HG02798 (cell line): ENCODE data around the gene MAPK8IP2.

Experiments used
- ATAC-seq: cut with Tn5 transposase; IDR thresholded peaks from one replicate; pipeline ENCODE4 v1.9.1; 2021; ENCODE audit warnings: mild to moderate bottlenecking; ENCODE audit not compliant: unreplicated experiment, poor library complexity

The MAPK8IP2 gene

GRCh38 chr22:50574383-50574755, 26.2 kb upstream of the MAPK8IP2 start:
- no peak for ATAC-seq

- ATAC-seq = no peak
Measured at GRCh38 chr22:50575426-50575941, 25.1 kb upstream of the MAPK8IP2 start.

- no peak for ATAC-seq
Measured at GRCh38 chr22:50576070-50576469, 24.5 kb upstream of the MAPK8IP2 start.

GRCh38 chr22:50576806-50577696, 23.5 kb upstream of the MAPK8IP2 start:
- ATAC-seq = no peak

GRCh38 chr22:50577697-50577986, 23.0 kb upstream of the MAPK8IP2 start:
- no peak for ATAC-seq

- no peak for ATAC-seq
Measured at GRCh38 chr22:50577987-50578775, 22.4 kb upstream of the MAPK8IP2 start, which contains the start of gene CPT1B. Gene CPT1B, minus strand, starts transcription at chr22:50578427. Its CDS starts 512 bp downstream, at chr22:50577915.

GRCh38 chr22:50578776-50579310, 21.8 kb upstream of the MAPK8IP2 start:
- no peak for ATAC-seq

GRCh38 chr22:50579752-50580151, 20.8 kb upstream of the MAPK8IP2 start:
- ATAC-seq = no peak

- ATAC-seq = no peak
Measured at GRCh38 chr22:50581031-50581949, 19.3 kb upstream of the MAPK8IP2 start.

- ATAC-seq = no peak
Measured at GRCh38 chr22:50581950-50582492, 18.6 kb upstream of the MAPK8IP2 start.

- ATAC-seq = peak; percentile 94
Measured at GRCh38 chr22:50582493-50583293, 17.9 kb upstream of the MAPK8IP2 start, which contains the start of gene CHKB. Gene CHKB, minus strand, starts transcription at chr22:50582849. Its CDS starts 68 bp downstream, at chr22:50582781.

GRCh38 chr22:50583294-50583861, 17.2 kb upstream of the MAPK8IP2 start:
- ATAC-seq = no peak

GRCh38 chr22:50584106-50585096, 16.2 kb upstream of the MAPK8IP2 start:
- no peak for ATAC-seq

- ATAC-seq = no peak
Measured at GRCh38 chr22:50585238-50585637, 15.4 kb upstream of the MAPK8IP2 start.

- no peak for ATAC-seq
Measured at GRCh38 chr22:50585781-50586180, 14.8 kb upstream of the MAPK8IP2 start.

GRCh38 chr22:50586416-50586815, 14.2 kb upstream of the MAPK8IP2 start:
- no peak for ATAC-seq

GRCh38 chr22:50587407-50587806, 13.2 kb upstream of the MAPK8IP2 start:
- ATAC-seq = no peak
